ENCODE data around the gene CDK5RAP2.

DNA sequence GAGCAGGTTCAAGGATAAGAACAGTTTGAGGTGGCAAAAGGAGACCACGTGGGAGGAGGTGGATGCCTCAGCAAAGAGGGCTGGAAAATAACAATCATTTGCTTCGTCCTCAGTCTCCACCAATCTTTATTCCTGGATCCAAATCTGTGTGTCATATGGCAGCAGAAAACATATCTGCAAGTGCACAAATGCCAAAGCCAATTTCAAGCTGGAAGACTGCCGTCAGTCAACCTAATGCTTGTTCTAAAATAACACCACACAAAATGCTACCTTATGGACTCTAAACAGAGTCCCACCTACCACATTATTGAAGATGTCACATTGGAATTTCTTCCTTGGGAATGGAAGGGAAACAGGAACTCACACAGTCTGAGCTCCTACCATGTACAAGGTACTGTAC, 129.1 kb downstream of the CDK5RAP2 start:
- TF ChIP-seq POLR2A (IDR thresholded peaks at IDR 0.05) (no peak), EP300 (IDR thresholded peaks at IDR 0.05) (no peak)
- TF ChIP-seq, protein P1, sequence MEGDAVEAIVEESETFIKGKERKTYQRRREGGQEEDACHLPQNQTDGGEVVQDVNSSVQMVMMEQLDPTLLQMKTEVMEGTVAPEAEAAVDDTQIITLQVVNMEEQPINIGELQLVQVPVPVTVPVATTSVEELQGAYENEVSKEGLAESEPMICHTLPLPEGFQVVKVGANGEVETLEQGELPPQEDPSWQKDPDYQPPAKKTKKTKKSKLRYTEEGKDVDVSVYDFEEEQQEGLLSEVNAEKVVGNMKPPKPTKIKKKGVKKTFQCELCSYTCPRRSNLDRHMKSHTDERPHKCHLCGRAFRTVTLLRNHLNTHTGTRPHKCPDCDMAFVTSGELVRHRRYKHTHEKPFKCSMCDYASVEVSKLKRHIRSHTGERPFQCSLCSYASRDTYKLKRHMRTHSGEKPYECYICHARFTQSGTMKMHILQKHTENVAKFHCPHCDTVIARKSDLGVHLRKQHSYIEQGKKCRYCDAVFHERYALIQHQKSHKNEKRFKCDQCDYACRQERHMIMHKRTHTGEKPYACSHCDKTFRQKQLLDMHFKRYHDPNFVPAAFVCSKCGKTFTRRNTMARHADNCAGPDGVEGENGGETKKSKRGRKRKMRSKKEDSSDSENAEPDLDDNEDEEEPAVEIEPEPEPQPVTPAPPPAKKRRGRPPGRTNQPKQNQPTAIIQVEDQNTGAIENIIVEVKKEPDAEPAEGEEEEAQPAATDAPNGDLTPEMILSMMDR (IDR thresholded peaks at IDR 0.05) = no peak

All from sigmoid colon (tissue), 4 donors.